Occipital lobe (tissue), 2 donors: ENCODE data around the gene RP9. TPM values are rescaled to one million over a fixed set of nuclear protein-coding genes. Genes with fewer than 3 reads are reported as not detected.

ENCODE experiments used
- DNase-seq: peaks from one replicate; lab custom pipeline; 2025; lab: John Stamatoyannopoulos, UW
- total RNA-seq: library from RNA; depleted of rRNA; stranded (reverse); fragments of >200 nt; gene quantifications from one replicate; pipeline ENCODE4 v1.2.3, GENCODE V29; 2014

The RP9 gene, protein sequence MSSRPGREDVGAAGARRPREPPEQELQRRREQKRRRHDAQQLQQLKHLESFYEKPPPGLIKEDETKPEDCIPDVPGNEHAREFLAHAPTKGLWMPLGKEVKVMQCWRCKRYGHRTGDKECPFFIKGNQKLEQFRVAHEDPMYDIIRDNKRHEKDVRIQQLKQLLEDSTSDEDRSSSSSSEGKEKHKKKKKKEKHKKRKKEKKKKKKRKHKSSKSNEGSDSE
- 6.6 TPM for total RNA-seq

DNA sequence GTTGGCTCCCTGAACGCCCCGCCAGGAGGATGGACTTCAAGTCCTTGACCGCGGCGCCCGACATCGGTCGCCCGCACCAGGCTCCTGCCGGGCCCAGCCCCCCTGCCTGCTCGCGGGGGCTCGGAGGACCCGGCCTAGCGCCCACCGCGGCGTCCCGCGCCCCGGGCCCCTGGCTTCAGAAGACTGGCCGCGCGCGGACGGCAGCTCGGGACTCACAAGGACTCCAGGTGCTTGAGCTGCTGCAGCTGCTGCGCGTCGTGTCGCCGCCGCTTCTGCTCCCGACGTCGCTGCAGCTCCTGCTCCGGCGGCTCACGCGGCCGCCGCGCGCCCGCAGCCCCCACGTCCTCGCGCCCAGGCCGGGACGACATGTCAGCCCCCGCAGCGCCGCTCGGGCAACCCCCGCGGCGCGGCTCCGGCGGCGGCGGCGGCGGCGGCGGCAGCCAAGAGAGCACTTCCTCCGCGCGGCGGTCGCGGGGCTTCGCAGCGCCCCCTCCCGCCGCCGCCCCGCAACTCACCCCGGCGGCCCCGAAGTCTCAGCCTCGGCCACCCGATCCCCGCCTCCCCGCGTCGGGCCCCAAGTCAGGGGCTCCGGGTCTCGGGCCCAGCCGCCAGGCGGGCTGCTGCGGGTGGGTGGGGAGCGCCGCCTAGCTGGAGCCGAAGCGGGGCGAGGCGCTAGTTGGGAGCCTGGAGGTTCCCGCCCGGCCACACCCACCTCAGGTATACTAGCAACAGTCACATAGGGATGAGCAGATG lies at the start of gene RP9:
RP9 (minus strand) TSS at position 400 of the 753 bp plus-strand sequence; CDS start at position 368, 32 bp downstream.
- peak; percentile 64 for DNase-seq

DNA sequence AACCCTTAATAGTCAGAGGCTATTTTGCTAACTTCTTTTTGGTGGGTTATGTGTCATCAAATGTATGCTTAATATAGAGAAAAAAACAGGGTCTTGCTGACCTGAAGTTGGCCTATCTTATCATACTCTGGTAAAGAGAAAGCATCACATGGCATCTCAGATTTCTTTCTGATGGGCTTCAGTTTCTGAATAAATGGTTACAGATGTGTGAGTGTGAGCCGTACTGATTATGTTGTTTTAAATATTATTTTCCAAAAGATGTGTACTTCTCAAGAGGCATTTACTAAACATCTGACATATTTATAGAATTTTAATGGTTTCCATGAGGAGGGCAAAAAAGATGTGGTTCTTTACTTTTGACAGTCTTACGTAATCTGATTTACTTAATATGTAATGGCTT lies 48.6 kb upstream of the RP9 start:
- DNase-seq: no peak

- no peak for DNase-seq
These were observed 48.1 kb upstream of the RP9 start for GRCh38 chr7:33157311-33157710.

GRCh38 chr7:33156441-33156840 lies 47.2 kb upstream of the RP9 start:
- DNase-seq: no peak

DNA sequence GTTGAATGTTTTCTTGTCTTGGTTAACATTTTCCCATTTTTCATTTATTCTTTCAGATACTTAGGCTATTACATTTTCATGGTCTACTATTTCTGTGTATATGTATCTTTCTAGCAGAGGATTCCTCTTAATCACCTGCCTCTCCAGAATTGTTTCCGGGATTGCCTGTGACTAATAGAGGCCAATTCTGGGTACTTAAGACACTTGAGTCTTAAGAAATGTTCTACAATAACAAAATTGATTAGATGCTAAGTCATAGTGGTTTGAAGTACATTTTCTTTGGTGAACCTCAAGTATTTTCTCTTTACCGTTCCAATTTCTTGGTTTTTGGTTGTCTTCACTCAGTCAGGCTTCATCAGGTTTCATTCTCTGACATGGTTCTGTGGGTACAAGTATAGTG lies 46.6 kb upstream of the RP9 start:
- DNase-seq: no peak

- no peak for DNase-seq
These were observed 42.9 kb upstream of the RP9 start for GRCh38 chr7:33152087-33152486.

GRCh38 chr7:33145156-33145555 lies 36.0 kb upstream of the RP9 start:
- DNase-seq: no peak

DNA sequence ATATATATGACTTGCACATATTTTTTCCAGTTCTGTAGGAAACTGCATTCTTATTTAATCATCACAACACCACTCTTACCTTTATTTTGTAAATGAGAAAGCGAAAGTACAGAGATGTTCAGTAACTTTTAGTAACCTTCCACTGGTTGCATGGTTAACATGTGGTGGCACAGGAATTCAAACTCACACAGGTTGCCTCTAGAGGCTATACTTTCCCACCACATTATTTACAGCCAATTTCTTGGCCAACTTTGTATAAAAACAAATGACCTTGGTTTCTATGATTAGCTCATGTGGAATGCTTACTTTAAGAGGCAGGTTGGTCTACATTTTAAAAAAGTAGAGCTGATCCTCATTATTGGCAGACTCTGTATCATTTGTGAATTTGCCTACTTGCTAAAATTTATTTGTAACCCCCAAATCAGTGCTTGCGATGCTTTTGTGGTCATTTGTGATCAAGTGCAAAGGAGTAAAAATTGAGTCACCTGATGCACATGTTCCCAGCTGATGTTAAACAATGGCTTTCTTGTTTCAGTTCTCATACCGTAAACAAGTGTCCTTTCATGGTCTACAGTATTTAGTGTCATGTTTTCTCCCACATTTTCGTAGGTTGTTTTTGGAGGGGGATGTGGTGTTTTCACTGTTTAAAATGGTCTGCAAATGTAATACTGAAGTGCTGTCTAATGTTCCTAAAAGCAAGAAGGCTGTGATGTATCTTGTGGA lies 35.0 kb upstream of the RP9 start:
- no peak for DNase-seq

- no peak for DNase-seq
These were observed 33.4 kb upstream of the RP9 start for GRCh38 chr7:33142585-33142984.

DNA sequence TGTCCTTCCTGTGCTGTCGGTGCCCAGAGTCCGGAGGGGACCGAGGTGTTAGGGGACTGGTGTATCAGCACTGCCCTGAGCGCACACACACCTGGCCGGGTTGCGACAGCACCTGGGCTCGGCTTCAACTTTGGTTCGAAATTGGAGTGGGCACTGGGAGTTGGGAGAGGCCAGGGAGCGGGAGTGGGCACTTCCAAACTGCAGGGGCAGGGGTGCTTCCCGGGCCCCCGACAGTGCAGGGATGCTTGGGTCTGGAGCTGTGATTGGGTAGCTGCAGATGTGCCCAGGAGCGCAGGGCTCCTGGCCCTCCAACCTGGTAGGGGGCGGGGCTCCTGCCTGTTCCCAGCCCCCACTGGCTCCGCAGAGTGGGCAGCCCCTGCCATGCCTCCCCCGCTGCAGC lies 27.9 kb upstream of the RP9 start:
- DNase-seq: no peak

DNA sequence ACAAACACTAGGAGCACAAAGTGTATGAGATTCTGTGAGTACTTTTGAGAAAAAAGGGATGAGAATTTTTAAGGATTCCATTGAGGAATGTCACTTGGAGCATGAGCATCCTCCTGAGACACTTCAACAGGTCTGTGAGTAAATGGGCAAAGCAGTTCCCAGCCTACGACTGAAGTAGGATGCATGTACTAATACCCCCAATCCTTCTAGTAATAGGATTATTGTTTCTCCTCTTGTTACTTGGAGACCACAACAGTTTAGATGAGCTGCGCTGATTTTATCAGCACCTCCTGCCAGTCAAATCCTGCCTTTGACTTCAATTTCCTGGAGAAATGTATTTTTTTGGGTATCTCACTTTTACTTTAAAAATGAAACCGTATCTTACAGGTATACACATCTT lies 21.0 kb upstream of the RP9 start:
- no peak for DNase-seq

DNA sequence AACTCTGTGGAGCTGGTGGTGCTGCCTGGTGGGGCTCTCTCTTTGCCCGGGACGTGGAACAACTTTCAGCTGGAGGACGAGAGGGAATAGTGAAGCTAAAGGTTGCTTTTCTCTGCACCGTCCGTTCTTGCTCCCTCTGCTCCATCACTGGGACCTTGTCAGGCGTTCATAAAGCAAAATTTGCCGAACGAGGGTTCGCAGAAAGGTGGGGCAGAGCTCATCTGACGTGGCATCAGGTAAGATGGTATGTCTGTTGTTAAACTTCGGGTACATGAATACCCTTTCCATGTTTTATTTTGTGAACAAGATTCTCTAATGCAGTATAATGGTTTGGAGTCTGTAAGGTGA lies 20.6 kb upstream of the RP9 start:
- no peak for DNase-seq

GRCh38 chr7:33128990-33129805 lies 20.0 kb upstream of the RP9 start, which contains the start of gene BBS9:
Gene BBS9 (plus strand): TSS chr7:33129564. CDS start chr7:33146253, 16,689 bp downstream.
- DNase-seq: peak; percentile 96

DNA sequence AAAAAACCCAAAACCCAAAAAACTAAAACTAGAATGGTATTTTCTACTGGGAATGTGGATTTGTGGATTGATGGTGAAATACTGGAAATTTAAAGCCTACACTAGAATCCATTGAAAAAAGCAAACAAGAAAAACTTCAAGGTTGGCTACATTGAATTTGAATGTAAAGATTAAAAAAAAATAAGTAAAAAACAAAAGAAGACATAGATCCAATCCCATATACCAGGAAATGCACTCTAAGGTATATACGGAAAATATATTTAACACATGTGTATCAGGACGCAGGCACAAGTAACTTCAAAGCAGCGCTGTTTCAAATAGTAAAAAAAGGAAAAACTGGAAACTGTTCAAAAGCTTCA lies 19.4 kb upstream of the RP9 start:
- DNase-seq: no peak

DNA sequence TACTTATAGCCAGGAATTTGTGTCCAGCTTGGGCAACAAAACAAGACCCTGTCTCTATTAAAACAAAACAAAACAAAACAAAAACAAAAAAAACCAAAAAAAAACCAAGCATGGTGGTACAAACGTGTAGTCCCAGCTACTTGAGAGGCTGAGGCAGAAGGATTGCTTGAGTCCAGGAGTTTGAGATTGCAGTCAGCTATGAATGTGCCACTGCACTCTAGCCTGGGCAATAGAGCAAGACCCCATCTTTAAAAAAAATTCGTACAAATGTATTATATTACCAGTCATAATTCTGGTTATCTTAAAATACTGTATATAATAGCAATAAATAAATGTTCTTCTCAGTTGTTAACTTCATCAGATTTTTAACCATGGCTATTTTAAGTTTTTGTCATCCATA lies 17.9 kb upstream of the RP9 start:
- no peak for DNase-seq

DNA sequence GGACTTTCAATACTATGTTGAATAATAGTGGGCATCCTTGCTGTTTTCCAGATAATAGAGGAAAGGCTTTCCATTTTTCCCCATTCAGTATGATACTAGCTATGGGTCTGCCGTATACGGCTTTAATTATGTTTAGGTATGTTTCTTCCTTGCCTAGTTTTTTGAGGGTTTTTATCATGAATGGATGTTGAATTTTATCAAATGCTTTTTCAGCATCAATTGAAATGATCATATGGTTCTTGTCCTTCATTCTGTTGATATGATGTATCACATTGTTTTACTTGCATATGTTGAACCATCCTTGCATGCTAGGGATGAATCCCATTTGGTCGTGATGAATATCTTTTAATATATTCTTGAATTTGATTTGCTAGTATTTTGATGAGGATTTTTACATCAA lies 9.2 kb upstream of the RP9 start:
- DNase-seq: no peak

- DNase-seq: no peak
These were observed 5.8 kb upstream of the RP9 start for GRCh38 chr7:33114976-33115375.

DNA sequence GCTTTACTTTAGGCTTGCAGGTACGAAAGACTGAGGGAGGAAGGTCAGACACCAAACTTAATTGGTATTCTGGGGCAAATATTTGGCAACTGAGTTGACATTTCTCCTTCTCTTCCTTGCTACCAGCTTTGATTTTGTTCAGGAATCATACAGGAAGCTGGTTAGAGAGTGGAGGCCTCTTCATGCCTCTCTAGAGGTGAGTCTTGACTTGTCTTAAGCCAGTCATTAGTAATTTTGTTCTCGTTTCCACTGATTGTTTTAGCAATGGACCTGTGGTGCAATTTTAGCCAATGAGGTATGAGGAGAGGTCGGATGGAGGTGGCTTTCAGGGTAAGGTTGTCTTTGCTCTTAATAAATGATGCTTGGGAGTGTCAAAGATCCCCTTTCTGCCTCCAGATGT lies 2.4 kb upstream of the RP9 start:
- no peak for DNase-seq

GRCh38 chr7:33109758-33110238 lies 594 bp upstream of the RP9 start:
- DNase-seq: no peak

DNA sequence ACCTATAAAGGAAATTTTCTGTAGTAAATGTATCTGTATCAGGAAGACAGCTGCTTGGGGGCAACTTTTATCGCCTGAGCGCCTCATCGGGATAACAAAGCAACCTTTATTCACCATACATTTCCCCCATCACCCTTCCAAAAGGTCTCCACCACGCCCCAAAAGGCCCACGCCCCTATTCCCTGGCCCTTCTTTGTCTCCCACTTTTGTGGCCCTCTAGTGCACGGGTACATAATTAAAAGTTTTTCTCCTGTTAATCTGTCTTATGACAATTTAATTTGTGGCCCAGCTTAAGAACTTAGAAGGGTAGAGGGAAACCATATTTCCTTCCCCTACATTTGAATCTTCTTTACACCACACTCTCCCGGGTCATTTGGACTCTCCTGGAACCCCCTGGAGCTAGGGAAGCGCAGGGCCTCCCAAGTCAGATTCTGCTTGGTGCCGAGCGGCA lies 625 bp downstream of the RP9 start:
- no peak for DNase-seq
